ENCODE measurements around the gene C19orf38.

The C19orf38 gene

GRCh38 chr19:10846500-10847202, 1.6 kb upstream of the C19orf38 start:
- Histone ChIP-seq H3K27me3 (no peaks in the 10 kb centered on the region), H3K4me1 (ENCODE audit: control insufficient read depth in 1 of 2, insufficient read depth in 1 of 2, low read depth in 1 of 2, low read length in 1 of 2) (peaks cover 32 to 34% of the 10 kb centered on the region in 2 experiments), H3K27ac (no peak overlapping the region), H3K9me3 (no peaks in the 10 kb centered on the region), H3K36me3 (peaks cover 16% of the 10 kb centered on the region), H3K4me3 (ENCODE audit: low read depth in 1 of 2, low read length in 1 of 2) (no peak overlapping the region)
- TF ChIP-seq, protein P1, sequence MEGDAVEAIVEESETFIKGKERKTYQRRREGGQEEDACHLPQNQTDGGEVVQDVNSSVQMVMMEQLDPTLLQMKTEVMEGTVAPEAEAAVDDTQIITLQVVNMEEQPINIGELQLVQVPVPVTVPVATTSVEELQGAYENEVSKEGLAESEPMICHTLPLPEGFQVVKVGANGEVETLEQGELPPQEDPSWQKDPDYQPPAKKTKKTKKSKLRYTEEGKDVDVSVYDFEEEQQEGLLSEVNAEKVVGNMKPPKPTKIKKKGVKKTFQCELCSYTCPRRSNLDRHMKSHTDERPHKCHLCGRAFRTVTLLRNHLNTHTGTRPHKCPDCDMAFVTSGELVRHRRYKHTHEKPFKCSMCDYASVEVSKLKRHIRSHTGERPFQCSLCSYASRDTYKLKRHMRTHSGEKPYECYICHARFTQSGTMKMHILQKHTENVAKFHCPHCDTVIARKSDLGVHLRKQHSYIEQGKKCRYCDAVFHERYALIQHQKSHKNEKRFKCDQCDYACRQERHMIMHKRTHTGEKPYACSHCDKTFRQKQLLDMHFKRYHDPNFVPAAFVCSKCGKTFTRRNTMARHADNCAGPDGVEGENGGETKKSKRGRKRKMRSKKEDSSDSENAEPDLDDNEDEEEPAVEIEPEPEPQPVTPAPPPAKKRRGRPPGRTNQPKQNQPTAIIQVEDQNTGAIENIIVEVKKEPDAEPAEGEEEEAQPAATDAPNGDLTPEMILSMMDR (IDR thresholded peaks at IDR 0.05) = no peak

- no peaks in the 10 kb centered on the region for H3K9me3 ChIP-seq
- TF ChIP-seq, protein P1 (IDR thresholded peaks at IDR 0.05) = no peak
- peaks cover 51% of the 10 kb centered on the region for H3K36me3 ChIP-seq
Observed at GRCh38 chr19:10850631-10851030, 2.4 kb downstream of the C19orf38 start.

DNA sequence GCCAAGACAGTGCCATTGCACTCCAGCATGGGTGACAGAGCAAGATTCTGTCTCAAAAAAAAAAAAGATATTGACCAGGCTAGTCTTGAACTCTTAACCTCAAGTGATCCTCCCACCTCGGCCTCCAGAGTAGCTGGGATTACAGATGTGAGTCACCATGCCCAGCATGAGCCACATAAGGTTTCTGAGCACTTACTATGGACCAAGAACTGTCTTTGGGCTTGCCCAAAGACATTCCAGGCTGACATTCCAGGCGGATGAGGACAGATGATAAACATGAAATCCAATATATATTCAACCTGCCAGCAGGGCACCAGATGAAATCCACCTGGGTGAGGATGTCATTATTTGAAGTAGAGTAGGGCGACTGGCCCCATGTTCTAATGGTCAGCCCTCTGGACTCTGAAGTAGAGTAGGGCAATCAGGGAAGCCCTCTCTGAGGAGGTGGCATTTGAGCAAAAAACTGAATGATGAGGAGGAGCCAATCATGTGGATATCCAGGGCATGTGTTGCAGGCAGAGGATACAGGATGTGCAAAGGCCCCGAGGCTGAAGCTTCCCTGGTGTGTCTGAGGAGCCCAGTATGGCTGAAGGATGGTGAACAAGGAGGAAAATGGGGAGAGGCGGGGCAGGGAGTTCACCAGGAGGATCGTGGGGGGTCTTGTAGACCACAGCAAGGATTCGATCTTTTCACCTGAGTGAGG, 4.0 kb downstream of the C19orf38 start:
- peak overlapping the region; percentile 53 for H3K27ac ChIP-seq
- peaks cover 67% of the 10 kb centered on the region for H3K36me3 ChIP-seq
- TF ChIP-seq, protein P1 (IDR thresholded peaks at IDR 0.05) = no peak
- H3K4me3 ChIP-seq (ENCODE audit: low read depth in 1 of 2, low read length in 1 of 2) = no peak overlapping the region
- H3K4me1 ChIP-seq (ENCODE audit: control insufficient read depth in 1 of 2, insufficient read depth in 1 of 2, low read depth in 1 of 2, low read length in 1 of 2) = peaks cover 43 to 44% of the 10 kb centered on the region in 2 experiments
- no peaks in the 10 kb centered on the region for H3K27me3 ChIP-seq
- H3K9me3 ChIP-seq = no peaks in the 10 kb centered on the region

More at GRCh38 chr19:10850631-10851030, 2.4 kb downstream of the C19orf38 start:
- no peaks in the 10 kb centered on the region for H3K27me3 ChIP-seq
- no peak overlapping the region for H3K4me3 ChIP-seq (ENCODE audit: low read depth in 1 of 2, low read length in 1 of 2)
- H3K4me1 ChIP-seq (ENCODE audit: control insufficient read depth in 1 of 2, insufficient read depth in 1 of 2, low read depth in 1 of 2, low read length in 1 of 2) = peaks cover 44 to 48% of the 10 kb centered on the region in 2 experiments
- H3K27ac ChIP-seq = peak overlapping the region; percentile 39

- peak overlapping the region; percentile 53 for H3K27ac ChIP-seq
- TF ChIP-seq, protein P1 (IDR thresholded peaks at IDR 0.05) = no peak
Observed at GRCh38 chr19:10852941-10853340, 4.7 kb downstream of the C19orf38 start.

DNA sequence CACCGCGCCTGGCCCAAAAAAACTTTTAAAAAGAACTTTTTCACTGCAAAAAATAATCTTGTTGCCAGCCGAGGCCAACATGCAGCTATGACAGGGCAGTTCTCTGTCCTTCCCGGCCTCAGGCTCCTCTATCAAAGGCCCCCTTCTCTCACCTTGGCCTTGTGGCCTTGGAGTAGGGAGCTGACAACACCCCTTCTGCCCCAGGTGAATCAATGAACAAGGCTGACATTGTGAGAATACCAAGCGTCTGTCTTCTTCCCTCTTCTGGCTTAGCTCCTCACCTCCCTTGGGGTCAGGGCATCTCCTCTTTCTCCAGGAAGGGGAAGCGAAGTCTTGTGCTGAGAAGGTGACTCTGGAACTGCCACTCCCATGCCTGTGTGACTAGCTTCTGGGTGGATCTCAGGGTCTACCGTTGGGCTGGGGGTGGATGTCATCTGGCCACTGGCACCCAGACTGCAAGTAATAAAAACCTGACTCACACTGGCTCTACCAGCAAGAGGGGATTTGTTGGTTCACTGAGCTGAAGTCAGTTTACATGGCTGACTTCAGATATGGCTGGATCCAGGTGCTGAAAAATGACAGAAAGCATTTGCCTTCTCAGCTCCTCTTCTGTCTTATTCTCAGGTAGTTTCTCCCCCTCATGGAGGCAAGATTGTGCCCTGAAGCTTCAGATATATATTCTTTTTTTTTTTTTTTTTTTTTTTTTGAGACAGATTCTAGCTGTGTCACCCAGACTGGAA, 6.3 kb downstream of the C19orf38 start:
- Histone ChIP-seq H3K27me3 (no peaks in the 10 kb centered on the region), H3K4me3 (ENCODE audit: low read depth in 1 of 2, low read length in 1 of 2) (no peak overlapping the region), H3K36me3 (peaks cover 87% of the 10 kb centered on the region), H3K27ac (peak overlapping the region; percentile 59), H3K9me3 (no peaks in the 10 kb centered on the region), H3K4me1 (ENCODE audit: control insufficient read depth in 1 of 2, insufficient read depth in 1 of 2, low read depth in 1 of 2, low read length in 1 of 2) (peaks cover 26 to 28% of the 10 kb centered on the region in 2 experiments)
- TF ChIP-seq, protein P1 (IDR thresholded peaks at IDR 0.05) = no peak

More at GRCh38 chr19:10852941-10853340, 4.7 kb downstream of the C19orf38 start:
- Histone ChIP-seq H3K36me3 (peaks cover 74% of the 10 kb centered on the region), H3K4me1 (ENCODE audit: control insufficient read depth in 1 of 2, insufficient read depth in 1 of 2, low read depth in 1 of 2, low read length in 1 of 2) (peaks cover 36 to 37% of the 10 kb centered on the region in 2 experiments), H3K9me3 (no peaks in the 10 kb centered on the region), H3K4me3 (ENCODE audit: low read depth in 1 of 2, low read length in 1 of 2) (no peak overlapping the region), H3K27me3 (no peaks in the 10 kb centered on the region)

All from neutrophil (primary cell).